ENCODE results near the gene ZNF296.

ZNF296 gene

DNA sequence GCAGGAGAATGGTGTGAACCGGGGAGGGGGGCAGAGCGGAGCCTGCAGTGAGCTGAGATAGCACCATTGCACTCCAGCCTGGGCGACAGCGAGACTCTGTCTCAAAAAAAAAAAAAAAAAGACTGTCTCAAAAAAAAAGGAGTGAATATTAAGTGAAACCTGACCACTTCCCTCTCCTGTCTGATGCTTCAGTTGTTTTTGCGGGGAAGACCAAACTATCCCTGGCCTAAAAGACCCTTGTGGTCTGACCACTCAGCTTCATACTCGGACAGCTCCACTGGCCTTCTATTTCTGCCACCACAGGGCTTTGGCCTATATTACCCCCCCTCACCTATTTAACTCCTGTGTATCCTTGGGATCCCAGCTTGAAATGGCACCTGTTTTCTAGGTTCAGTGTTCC is 35.2 kb downstream of the ZNF296 start:
- Mint-ChIP-seq H3K27me3 (no peaks in the 10 kb centered on the region), H3K36me3 (ENCODE audit: low read depth) (peaks cover 47% of the 10 kb centered on the region), H3K4me3 (peak overlapping the region; percentile 39), H3K27ac (no peak overlapping the region), H3K4me1 (ENCODE audit: low read depth) (peaks cover 45% of the 10 kb centered on the region), H3K9me3 (no peaks in the 10 kb centered on the region)

DNA sequence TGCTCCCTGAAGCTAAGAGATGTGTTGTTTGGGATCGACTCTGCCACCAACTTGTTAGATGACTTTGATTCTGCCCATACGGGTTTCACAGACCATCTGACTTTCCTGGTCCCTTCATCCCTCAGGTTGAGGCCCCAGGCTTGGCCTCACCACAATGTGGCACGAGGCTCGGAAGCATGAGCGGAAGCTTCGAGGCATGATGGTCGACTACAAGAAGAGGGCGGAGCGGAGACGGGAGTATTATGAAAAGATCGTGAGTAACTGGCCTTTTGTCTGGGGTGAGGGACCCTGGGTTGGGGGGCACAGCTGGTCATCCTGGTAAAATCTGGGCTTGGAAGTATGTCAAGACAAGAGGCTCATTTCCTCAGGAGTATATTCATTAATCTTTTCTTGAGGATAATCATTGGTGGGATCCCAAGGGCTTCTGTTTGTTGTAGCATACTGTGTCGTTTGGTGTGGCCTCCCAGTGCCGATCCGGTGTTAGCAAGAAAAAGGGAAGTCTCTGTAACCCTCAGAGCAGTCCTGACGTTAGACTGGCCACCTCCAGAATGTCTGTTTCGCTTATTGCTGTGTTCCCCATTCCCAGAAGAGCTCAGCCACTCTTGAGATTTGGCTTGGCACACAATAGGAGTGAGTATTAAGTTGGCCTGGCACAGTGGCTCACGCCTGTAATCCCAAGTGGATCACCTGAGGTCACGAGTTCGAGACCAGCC is 36.1 kb downstream of the ZNF296 start:
- H3K27me3 Mint-ChIP-seq: no peaks in the 10 kb centered on the region
- H3K27ac Mint-ChIP-seq: peak overlapping the region; percentile 91
- peak overlapping the region; percentile 92 for H3K4me3 Mint-ChIP-seq
- no peaks in the 10 kb centered on the region for H3K9me3 Mint-ChIP-seq
- H3K4me1 Mint-ChIP-seq (ENCODE audit: low read depth): peaks cover 36% of the 10 kb centered on the region
- peaks cover 47% of the 10 kb centered on the region for H3K36me3 Mint-ChIP-seq (ENCODE audit: low read depth)

DNA sequence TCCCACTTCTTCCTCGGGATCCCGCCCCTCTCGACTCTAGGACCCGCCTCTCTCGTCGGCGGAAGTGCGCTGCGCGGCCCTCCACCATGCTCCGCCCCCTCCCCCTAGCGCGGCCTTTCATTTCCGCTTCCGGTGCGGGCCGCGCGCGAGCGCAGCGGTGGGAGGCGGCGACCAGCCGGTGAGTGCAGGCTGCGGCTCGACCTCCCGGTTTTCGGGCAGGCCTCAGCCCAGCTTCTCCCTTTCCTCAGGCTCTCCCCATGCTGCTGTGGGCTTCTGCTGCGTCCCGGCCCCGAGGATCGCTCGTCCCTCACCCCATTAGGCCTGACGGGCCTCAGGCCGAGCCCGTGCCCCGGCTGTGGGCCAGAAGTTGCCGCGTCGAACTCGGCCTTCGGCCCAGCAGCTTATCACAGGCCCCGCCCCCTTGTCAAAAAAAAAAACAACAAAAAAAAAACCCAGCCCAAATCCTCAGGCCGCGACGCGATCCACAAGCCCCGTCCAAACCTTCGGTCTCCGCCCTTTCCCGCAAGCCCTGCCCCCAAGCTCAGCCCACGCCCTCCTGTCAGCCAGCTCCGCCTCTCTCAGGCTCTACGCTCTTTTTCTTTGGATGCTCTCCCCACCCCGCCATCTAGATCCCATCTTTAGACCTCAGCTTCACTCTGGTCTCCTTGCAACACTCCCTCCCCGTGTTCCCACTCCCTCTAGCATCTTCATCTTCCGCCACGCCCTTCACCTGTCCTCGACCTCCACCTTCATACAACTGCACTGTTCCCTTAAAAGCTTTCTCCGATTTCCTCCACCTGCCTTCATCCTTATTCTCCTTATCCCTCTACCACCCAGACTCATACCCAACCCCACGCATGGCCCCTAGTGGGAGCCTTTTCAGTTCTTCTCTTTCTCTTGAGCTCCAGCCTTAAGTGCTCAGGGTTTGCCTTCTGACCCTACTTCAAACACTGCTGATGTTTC is 37.1 kb downstream of the ZNF296 start, which contains the start of gene CLASRP:
CLASRP (plus strand) TSS at position 115 of the 963 bp plus-strand sequence. CDS start 1,168 bp downstream, outside the sequence.
- H3K4me1 Mint-ChIP-seq (ENCODE audit: low read depth): peaks cover 33% of the 10 kb centered on the region
- no peaks in the 10 kb centered on the region for H3K9me3 Mint-ChIP-seq
- H3K27me3 Mint-ChIP-seq: no peaks in the 10 kb centered on the region
- peak within 1 kb of the TSS; percentile 91 for H3K27ac Mint-ChIP-seq
- H3K36me3 Mint-ChIP-seq (ENCODE audit: low read depth): peaks cover 52% of the 10 kb centered on the region
- peak within 1 kb of the TSS; percentile 92 for H3K4me3 Mint-ChIP-seq

DNA sequence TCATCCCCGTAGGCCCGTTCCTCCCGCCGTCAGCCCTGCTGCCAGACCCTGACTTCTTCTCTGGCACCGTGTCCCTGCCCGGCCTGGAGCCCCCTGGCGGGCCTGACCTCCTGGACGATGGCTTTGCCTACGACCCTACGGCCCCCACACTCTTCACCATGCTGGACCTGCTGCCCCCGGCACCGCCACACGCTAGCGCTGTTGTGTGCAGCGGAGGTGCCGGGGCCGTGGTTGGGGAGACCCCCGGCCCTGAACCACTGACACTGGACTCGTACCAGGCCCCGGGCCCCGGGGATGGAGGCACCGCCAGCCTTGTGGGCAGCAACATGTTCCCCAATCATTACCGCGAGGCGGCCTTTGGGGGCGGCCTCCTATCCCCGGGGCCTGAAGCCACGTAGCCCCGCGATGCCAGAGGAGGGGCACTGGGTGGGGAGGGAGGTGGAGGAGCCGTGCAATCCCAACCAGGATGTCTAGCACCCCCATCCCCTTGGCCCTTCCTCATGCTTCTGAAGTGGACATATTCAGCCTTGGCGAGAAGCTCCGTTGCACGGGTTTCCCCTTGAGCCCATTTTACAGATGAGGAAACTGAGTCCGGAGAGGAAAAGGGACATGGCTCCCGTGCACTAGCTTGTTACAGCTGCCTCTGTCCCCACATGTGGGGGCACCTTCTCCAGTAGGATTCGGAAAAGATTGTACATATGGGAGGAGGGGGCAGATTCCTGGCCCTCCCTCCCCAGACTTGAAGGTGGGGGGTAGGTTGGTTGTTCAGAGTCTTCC is 38.7 kb downstream of the ZNF296 start:
- Mint-ChIP-seq H3K36me3 (ENCODE audit: low read depth) (peaks cover 60% of the 10 kb centered on the region), H3K9me3 (no peaks in the 10 kb centered on the region), H3K4me1 (ENCODE audit: low read depth) (peaks cover 33% of the 10 kb centered on the region), H3K4me3 (peak overlapping the region; percentile 45), H3K27ac (no peak overlapping the region), H3K27me3 (no peaks in the 10 kb centered on the region)

DNA sequence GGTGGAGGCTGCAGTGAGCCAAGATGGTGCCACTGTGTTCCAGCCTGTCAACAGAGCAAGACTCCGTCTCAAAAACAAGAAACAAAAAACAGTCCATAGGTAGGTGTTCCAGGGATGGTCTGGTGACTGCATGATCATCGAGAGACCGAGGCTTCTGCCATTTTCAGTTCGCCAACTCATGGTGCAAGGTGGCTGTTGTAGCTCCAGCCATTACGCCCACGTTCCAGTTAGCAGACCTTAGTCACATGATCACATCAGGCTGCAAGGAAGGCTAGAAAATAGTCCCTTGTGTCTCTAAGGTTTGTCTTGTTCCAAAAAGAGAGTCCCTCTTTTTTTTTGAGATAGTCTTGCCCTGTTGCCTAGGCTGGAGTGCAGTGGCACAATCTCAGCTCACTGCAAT is 40.5 kb downstream of the ZNF296 start:
- peaks cover 21% of the 10 kb centered on the region for H3K4me1 Mint-ChIP-seq (ENCODE audit: low read depth)
- H3K27ac Mint-ChIP-seq: no peak overlapping the region
- no peaks in the 10 kb centered on the region for H3K27me3 Mint-ChIP-seq
- H3K36me3 Mint-ChIP-seq (ENCODE audit: low read depth): peaks cover 59% of the 10 kb centered on the region
- H3K4me3 Mint-ChIP-seq: no peak overlapping the region
- no peaks in the 10 kb centered on the region for H3K9me3 Mint-ChIP-seq

DNA sequence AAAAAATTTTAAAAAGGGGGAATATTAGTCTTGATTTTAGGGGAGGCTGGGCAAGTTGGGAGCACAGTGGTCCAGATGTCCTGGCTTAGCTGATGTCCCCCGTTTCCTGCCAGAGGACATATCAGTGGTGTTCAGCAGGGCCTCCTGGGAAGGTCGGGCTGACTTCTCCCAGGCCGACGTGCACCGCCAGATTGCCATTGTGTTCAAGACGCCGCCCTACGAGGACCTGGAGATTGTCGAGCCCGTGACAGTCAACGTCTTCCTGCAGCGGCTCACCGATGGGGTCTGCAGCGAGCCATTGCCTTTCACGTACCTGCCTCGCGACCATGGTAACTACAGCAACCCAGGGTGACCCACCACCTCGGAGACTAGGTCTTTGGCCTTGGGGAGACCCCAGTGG is 43.9 kb downstream of the ZNF296 start:
- H3K27me3 Mint-ChIP-seq: no peaks in the 10 kb centered on the region
- H3K4me3 Mint-ChIP-seq: no peak overlapping the region
- peaks cover 63% of the 10 kb centered on the region for H3K36me3 Mint-ChIP-seq (ENCODE audit: low read depth)
- no peaks in the 10 kb centered on the region for H3K4me1 Mint-ChIP-seq (ENCODE audit: low read depth)
- H3K27ac Mint-ChIP-seq: no peak overlapping the region
- H3K9me3 Mint-ChIP-seq: no peaks in the 10 kb centered on the region

DNA sequence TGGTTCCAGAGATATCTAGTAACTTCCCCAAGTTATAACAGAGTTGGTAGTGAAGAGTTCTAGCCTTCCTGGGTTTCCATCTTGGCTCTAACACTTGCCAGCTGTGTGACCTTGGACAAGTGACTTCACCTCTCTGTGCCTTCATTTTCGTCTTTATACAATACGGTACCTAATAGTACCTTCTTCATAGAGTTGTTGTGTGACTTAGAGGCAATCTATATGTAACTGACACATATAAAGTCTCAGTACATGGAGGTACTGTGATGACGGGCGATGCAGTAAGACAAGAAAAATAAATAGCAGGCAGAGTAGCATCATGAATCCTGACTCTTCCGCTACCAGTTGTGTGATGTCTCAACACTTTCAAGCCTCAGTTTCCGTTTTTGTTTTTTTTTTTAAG is 45.5 kb downstream of the ZNF296 start:
- Mint-ChIP-seq H3K9me3 (no peaks in the 10 kb centered on the region), H3K4me1 (ENCODE audit: low read depth) (no peaks in the 10 kb centered on the region), H3K27ac (no peak overlapping the region), H3K27me3 (no peaks in the 10 kb centered on the region), H3K4me3 (no peak overlapping the region), H3K36me3 (ENCODE audit: low read depth) (peaks cover 65% of the 10 kb centered on the region)

DNA sequence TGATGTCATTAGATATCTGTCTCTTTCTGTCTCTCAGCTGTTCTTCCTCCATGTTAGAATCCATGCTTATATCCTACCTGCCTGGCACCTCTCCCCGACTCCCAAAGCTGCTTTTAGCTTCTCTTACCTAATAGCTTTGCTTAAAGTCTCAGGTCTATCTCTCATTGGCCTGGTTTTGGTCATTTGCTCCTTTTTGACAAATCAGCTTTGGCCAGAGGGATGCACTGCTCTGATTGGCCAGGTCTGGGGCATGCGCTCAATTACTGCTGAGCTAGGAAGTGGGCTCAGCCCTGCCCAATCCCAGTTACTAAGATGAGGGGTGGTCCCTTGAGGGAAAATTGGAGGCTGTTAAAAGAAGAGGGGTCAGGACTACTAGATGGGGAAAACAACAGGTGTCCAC is 48.9 kb downstream of the ZNF296 start:
- Mint-ChIP-seq H3K27me3 (no peaks in the 10 kb centered on the region), H3K4me1 (ENCODE audit: low read depth) (no peaks in the 10 kb centered on the region), H3K9me3 (no peaks in the 10 kb centered on the region), H3K27ac (no peak overlapping the region), H3K36me3 (ENCODE audit: low read depth) (peaks cover 49% of the 10 kb centered on the region), H3K4me3 (no peak overlapping the region)

DNA sequence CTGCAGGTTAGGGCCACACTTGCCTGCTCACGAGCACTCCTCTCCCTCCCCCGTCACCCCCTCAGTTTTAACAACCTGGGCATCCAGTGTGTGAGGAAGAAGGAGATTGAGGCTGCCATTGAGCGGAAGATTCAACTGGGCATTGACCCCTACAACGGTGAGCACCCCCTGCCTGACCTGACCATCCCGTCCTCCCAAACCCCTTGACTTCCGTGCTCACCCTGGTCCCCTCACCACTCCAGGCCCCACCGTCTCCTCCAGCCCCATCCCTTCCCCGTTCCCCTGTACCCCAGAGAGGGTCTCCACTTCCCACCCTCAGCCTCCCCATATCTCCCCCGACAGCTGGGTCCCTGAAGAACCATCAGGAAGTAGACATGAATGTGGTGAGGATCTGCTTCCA is 51.0 kb downstream of the ZNF296 start:
- Mint-ChIP-seq H3K27me3 (no peaks in the 10 kb centered on the region), H3K36me3 (ENCODE audit: low read depth) (peaks cover 38% of the 10 kb centered on the region), H3K4me1 (ENCODE audit: low read depth) (no peaks in the 10 kb centered on the region), H3K27ac (no peak overlapping the region), H3K9me3 (no peaks in the 10 kb centered on the region), H3K4me3 (no peak overlapping the region)

DNA sequence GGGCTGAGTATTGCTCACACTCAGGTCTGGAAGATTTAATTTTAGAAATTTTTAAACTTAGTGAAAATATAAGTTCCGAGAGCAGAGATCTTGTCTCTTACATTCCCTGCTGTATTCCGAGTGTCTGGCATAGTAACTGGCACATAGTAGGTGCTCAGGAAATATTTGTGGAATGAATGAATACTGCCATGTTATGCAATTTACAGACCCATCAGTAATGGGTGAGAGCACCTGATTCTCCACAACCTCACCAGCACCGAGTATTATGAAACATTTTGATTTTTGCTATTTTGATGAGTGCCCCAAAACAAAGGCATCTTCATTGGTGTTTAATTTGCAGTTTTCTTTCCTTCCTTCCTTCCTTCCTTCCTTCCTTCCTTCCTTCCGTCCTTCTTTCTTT is 53.2 kb downstream of the ZNF296 start:
- Mint-ChIP-seq H3K9me3 (no peaks in the 10 kb centered on the region), H3K27me3 (no peaks in the 10 kb centered on the region), H3K4me3 (no peak overlapping the region), H3K27ac (no peak overlapping the region), H3K36me3 (ENCODE audit: low read depth) (peaks cover 33% of the 10 kb centered on the region), H3K4me1 (ENCODE audit: low read depth) (no peaks in the 10 kb centered on the region)

DNA sequence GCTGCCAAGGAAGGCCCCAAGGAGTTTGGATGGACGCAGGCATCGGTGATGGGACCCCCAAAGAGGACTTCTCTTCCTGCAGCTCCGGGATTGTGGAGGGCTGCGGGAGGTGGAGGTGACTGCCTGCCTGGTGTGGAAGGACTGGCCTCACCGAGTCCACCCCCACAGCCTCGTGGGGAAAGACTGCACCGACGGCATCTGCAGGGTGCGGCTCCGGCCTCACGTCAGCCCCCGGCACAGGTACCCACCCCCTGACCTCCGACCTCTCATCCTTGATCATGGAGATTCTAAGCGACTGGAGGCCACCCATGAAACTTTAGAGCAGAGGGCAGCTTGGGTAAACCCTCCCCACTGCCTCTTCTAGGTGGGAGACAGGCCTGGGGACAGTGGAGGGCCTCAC is 54.3 kb downstream of the ZNF296 start:
- no peak overlapping the region for H3K4me3 Mint-ChIP-seq
- no peaks in the 10 kb centered on the region for H3K27me3 Mint-ChIP-seq
- peaks cover 3% of the 10 kb centered on the region for H3K4me1 Mint-ChIP-seq (ENCODE audit: low read depth)
- no peak overlapping the region for H3K27ac Mint-ChIP-seq
- H3K36me3 Mint-ChIP-seq (ENCODE audit: low read depth): peaks cover 27% of the 10 kb centered on the region
- no peaks in the 10 kb centered on the region for H3K9me3 Mint-ChIP-seq
